A549 (cell line): ENCODE data around the gene HIVEP3. TPM values are rescaled to one million over a fixed set of nuclear protein-coding genes. Genes with fewer than 3 reads are reported as not detected.

Experiments
- ATAC-seq, 2 experiments: fragments of 200-7000 bp in 1 of 2; fragments of >200 bp in 1 of 2; cut with Nextera tagmentation in 1 of 2; cut with Tn5 transposase in 1 of 2; 3 replicates each; pipeline versions ENCODE4 v1.8.0 to v1.9.1; 2018 to 2020; ENCODE audit warnings: mild to moderate bottlenecking in 1 of 2, moderate library complexity in 1 of 2
- CTCF ChIA-PET: fragments of 300-600 bp; sonication (Branson Sonifier 250); formaldehyde crosslinking; extraction: SDS; loops from one replicate; lab custom pipeline; 2021; ENCODE audit warnings: antibody characterized with exemption, inconsistent platforms; lab: Yijun Ruan, JAX
- POLR2A ChIA-PET: fragments of 350-600 bp; formaldehyde crosslinking; extraction: SDS; loops from one replicate; lab custom pipeline; 2021; ENCODE audit warnings: antibody characterized with exemption, inconsistent platforms; lab: Yijun Ruan, JAX
- DNase-seq, 2 experiments: peaks; one replicate each; pipeline versions ENCODE4 v3.0.0 to v3.0.0-alpha.2; 2011 to 2016; ENCODE audit warnings: low read depth in 1 of 2, low spot score in 1 of 2
- FAIRE-seq: peaks from 2 replicates; lab custom pipeline; 2011; peaks lifted over from hg19 to GRCh38; lab: Jason Lieb, UNC
- H3K27ac ChIP-seq, 2 experiments: fragments of >200 bp; sonication (Bioruptor Twin); formaldehyde crosslinking; 3 replicates each; pipeline ENCODE4 v1.5.1; 2016 to 2017
- H3K4me1 ChIP-seq: fragments of >200 bp; sonication (Bioruptor Twin); formaldehyde crosslinking; 3 replicates; pipeline ENCODE4 v1.6.1; 2016
- H3K4me2 ChIP-seq: fragments of >200 bp; sonication (Bioruptor Twin); formaldehyde crosslinking; 3 replicates; pipeline ENCODE4 v1.6.1; 2016
- H3K4me3 ChIP-seq: fragments of >200 bp; sonication (Bioruptor Twin); formaldehyde crosslinking; 3 replicates; pipeline ENCODE4 v1.5.1; 2016
- H3K9me3 ChIP-seq: fragments of >200 bp; sonication (Bioruptor Twin); formaldehyde crosslinking; 3 replicates; pipeline ENCODE4 v1.6.1; 2016
- CHD2 ChIP-seq: fragments of 150-350 bp; IDR thresholded peaks from 2 replicates; pipeline ENCODE4 v1.6.1; 2014; ENCODE audit warnings: low read length; ENCODE audit not compliant: partially characterized antibody
- E2F6 ChIP-seq: IDR thresholded peaks from 2 replicates; pipeline ENCODE4 v1.6.1; 2012; ENCODE audit warnings: low read depth, borderline replicate concordance
- EHMT2 ChIP-seq: fragments of 200-600 bp; sonication (generic); IDR thresholded peaks from 2 replicates; pipeline ENCODE4 v1.6.1; 2016; ENCODE audit warnings: antibody characterized with exemption, low read depth, mild to moderate bottlenecking, moderate library complexity
- FOSB ChIP-seq: fragments of 250-450 bp; sonication (Bioruptor Pico); IDR thresholded peaks from 2 replicates; pipeline ENCODE4 v1.5.0; 2020; ENCODE audit warnings: mild to moderate bottlenecking, moderate library complexity
- FOXS1 ChIP-seq: fragments of 250-450 bp; sonication (Bioruptor Pico); IDR thresholded peaks from 2 replicates; pipeline ENCODE4 v1.5.0; 2020; ENCODE audit warnings: mild to moderate bottlenecking, moderate library complexity
- HDAC2 ChIP-seq: fragments of 200-600 bp; sonication (generic); IDR thresholded peaks from 2 replicates; pipeline ENCODE4 v1.6.1; 2016
- HEYL ChIP-seq: fragments of 250-450 bp; sonication (Bioruptor Pico); IDR thresholded peaks from 2 replicates; pipeline ENCODE4 v1.8.0; 2021; ENCODE audit warnings: mild to moderate bottlenecking, moderate library complexity
- HOXA7 ChIP-seq: fragments of 250-450 bp; sonication (Bioruptor Pico); IDR thresholded peaks from 2 replicates; pipeline ENCODE4 v1.5.0; 2020; ENCODE audit warnings: mild to moderate bottlenecking, moderate library complexity
- HOXB13 ChIP-seq: fragments of 250-450 bp; sonication (Bioruptor Pico); IDR thresholded peaks from 2 replicates; pipeline ENCODE4 v1.5.0; 2020; ENCODE audit warnings: low read depth, mild to moderate bottlenecking, moderate library complexity
- KDM1A ChIP-seq: fragments of 200-600 bp; sonication (generic); IDR thresholded peaks from 2 replicates; pipeline ENCODE4 v1.6.1; 2016; ENCODE audit warnings: low read depth, mild to moderate bottlenecking
- MAX ChIP-seq: IDR thresholded peaks from 2 replicates; pipeline ENCODE4 v1.6.1; 2012
- MAZ ChIP-seq: fragments of 150-350 bp; IDR thresholded peaks from 2 replicates; pipeline ENCODE4 v1.6.1; 2014; ENCODE audit warnings: antibody characterized with exemption, low read depth, low read length, borderline replicate concordance
- NR3C1 ChIP-seq: fragments of >200 bp; sonication (Bioruptor Twin); formaldehyde crosslinking; IDR thresholded peaks from 3 replicates; pipeline ENCODE4 v1.6.1; 2017
- POLR2AphosphoS2 ChIP-seq: conservative IDR thresholded peaks from 2 replicates; pipeline ENCODE4 v1.6.1; 2012; ENCODE audit warnings: low read length, improper control_type of control experiment, inconsistent platforms
- RARB ChIP-seq: fragments of 250-450 bp; sonication (Bioruptor Pico); IDR thresholded peaks from 2 replicates; pipeline ENCODE4 v1.8.0; 2021; ENCODE audit warnings: mild to moderate bottlenecking, moderate library complexity
- ZFP36 ChIP-seq: fragments of 450-650 bp; IDR thresholded peaks from 2 replicates; pipeline ENCODE4 v1.6.1; 2014; ENCODE audit warnings: borderline replicate concordance; ENCODE audit not compliant: partially characterized antibody
- ZSCAN20 ChIP-seq: fragments of 250-450 bp; sonication (Bioruptor Pico); IDR thresholded peaks from 2 replicates; pipeline ENCODE4 v1.8.0; 2022; ENCODE audit warnings: mild to moderate bottlenecking, moderate library complexity
- WGBS: methylation state at CpG from one replicate; pipeline ENCODE4 v1.1.6; 2017; ENCODE audit errors: missing lambda C conversion rate; 5-methylcytosine and 5-hydroxymethylcytosine counted together
- polyA plus RNA-seq, 4 experiments: library from polyadenylated mRNA; depleted of rRNA in 3 of 4; stranded (reverse); fragments of >200 nt; fragmentation: RNase III in 1 of 4; extraction: RNeasy Plus Mini Kit Qiagen cat#74134 plus additional on column Dnase treatment in 1 of 4; gene quantifications; 2 replicates in 3 of 4; 3 replicates in 1 of 4; pipeline ENCODE4 v1.2.3, GENCODE V29; 2011 to 2017
- TF ChIP-seq, protein P1 (sequence below): fragments of 250-450 bp; sonication (Bioruptor Pico); IDR thresholded peaks from 2 replicates; pipeline ENCODE4 v1.5.0; 2021; ENCODE audit warnings: mild to moderate bottlenecking, moderate library complexity, borderline replicate concordance
- TF ChIP-seq, protein P2 (sequence below): fragments of 250-450 bp; sonication (Bioruptor Pico); IDR thresholded peaks from 2 replicates; pipeline ENCODE4 v1.5.0; 2020; ENCODE audit warnings: low read depth, mild to moderate bottlenecking, moderate library complexity

The HIVEP3 gene
- polyA plus RNA-seq, 2 of the 4 experiments (the other 2 are of a cell fraction), result 1.5 to 2.0 TPM

- FAIRE-seq (no peak), DNase-seq (no peak), ATAC-seq (no peak)
- no peak for TF ChIP-seq HOXB13
- TF ChIP-seq, protein P1, sequence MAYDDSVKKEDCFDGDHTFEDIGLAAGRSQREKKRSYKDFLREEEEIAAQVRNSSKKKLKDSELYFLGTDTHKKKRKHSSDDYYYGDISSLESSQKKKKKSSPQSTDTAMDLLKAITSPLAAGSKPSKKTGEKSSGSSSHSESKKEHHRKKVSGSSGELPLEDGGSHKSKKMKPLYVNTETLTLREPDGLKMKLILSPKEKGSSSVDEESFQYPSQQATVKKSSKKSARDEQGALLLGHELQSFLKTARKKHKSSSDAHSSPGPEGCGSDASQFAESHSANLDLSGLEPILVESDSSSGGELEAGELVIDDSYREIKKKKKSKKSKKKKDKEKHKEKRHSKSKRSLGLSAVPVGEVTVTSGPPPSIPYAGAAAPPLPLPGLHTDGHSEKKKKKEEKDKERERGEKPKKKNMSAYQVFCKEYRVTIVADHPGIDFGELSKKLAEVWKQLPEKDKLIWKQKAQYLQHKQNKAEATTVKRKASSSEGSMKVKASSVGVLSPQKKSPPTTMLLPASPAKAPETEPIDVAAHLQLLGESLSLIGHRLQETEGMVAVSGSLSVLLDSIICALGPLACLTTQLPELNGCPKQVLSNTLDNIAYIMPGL (CRISPR knock-in tag), result no peak
- no peak for TF ChIP-seq MAZ
- TF ChIP-seq CHD2, result no peak
- TF ChIP-seq FOSB, result no peak
- TF ChIP-seq E2F6, result no peak
- TF ChIP-seq FOXS1 (CRISPR knock-in tag), result no peak
- no peak for TF ChIP-seq NR3C1
- no peak for TF ChIP-seq EHMT2
- TF ChIP-seq POLR2AphosphoS2, result no peak
- TF ChIP-seq ZSCAN20, result no peak
- TF ChIP-seq KDM1A, result no peak
- TF ChIP-seq, protein P2, sequence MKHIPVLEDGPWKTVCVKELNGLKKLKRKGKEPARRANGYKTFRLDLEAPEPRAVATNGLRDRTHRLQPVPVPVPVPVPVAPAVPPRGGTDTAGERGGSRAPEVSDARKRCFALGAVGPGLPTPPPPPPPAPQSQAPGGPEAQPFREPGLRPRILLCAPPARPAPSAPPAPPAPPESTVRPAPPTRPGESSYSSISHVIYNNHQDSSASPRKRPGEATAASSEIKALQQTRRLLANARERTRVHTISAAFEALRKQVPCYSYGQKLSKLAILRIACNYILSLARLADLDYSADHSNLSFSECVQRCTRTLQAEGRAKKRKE (CRISPR knock-in tag), result no peak
- Histone ChIP-seq H3K4me3 (no peak overlapping the region), H3K4me1 (no peaks in the 10 kb centered on the region), H3K27ac (no peak overlapping the region), H3K4me2 (no peak overlapping the region), H3K9me3 (no peaks in the 10 kb centered on the region)
- 63% methylated on average over 5 of the region's 5 CpGs for WGBS
- CTCF ChIA-PET, result interaction anchor here (1.1 kb wide), 1 partner anchor 224 kb away, joined by 3 read pairs; no protein-coding TSS in a partner anchor
- POLR2A ChIA-PET, result no interaction called here
Observed at GRCh38 chr1:41740058-41740457, 178.7 kb downstream of the HIVEP3 start.

DNA sequence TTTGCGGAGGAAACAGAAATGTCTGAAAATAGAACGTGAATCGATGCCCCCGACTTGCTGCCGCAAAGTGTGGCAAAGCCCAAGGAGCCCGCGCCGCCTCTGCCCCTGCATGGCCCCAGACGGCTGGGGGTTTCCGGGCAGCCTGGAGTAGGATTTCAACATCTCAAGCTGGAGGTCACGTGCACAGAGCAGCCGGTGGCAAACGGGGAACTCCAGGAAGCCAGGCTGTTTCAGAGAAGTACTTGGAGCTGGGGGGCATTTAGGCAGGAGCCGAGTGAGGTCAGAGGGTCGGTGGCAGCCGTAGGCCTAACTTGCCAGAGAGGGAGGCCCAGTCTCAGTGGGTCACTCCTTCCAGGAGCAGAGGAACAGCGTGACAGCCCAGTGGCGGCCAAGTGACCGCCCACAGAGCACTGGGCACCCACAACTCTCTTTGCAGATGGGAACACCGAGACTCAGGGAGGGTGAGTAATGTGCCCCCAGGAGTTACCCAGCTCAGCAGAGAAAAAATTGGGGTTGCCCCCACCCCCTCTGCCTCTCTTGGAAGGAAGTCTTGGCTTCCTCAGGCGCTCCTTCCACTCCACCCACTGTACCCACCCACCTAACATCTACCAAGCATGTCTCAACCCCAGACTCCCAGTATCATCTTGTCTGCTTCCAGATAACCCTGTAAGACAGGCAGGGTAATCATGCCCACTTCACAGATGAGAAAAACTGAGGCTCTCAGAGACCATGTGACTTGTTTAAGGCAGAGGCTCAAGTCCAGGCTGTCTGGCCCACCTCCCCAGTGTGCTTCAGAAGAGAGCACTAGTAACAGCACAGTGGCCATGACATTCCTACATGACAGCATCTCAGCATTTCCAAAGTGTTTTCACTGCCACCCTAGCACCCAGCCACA, 179.4 kb downstream of the HIVEP3 start:
- Histone ChIP-seq H3K4me1 (no peaks in the 10 kb centered on the region), H3K4me2 (no peak overlapping the region), H3K9me3 (no peaks in the 10 kb centered on the region), H3K27ac (no peak overlapping the region), H3K4me3 (no peak overlapping the region)
- DNase-seq (no peak), ATAC-seq (no peak), FAIRE-seq (no peak)
- 93% methylated on average over 15 of the region's 21 CpGs for whole genome bisulfite sequencing
- ChIA-PET CTCF (interaction anchor here (1.0 kb wide), 1 partner anchor 136 kb away, joined by 3 read pairs; no protein-coding TSS in a partner anchor), POLR2A (no interaction called here)
- TF ChIP-seq FOXS1 (CRISPR knock-in tag), result no peak
- TF ChIP-seq HOXA7, result no peak
- TF ChIP-seq MAX, result no peak
- TF ChIP-seq HEYL (CRISPR knock-in tag), result no peak
- no peak for TF ChIP-seq RARB (CRISPR knock-in tag)
- TF ChIP-seq ZFP36, result no peak
- TF ChIP-seq HDAC2, result no peak

DNA sequence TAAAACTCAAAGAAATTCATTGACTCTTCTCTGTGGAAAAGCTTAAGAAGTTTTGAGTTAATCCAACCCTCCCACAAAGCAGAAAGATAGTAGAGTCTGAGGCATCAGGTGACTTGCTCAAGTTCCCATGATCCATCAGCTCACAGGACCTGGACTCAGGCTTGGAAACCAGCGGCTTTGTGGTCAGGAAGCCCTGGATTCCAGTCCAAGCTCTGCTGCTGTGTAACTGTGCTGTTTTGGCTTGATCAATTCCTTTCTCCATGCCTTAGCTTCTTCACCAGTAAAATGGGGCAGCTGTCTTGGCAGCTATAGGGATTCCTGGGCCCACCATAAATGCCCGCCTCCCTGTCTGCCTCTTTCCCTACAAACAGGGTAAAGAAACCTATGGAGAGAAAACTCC, 180.2 kb downstream of the HIVEP3 start:
- no peak for FAIRE-seq
- CTCF ChIA-PET, result interaction anchor here (1.0 kb wide), 1 partner anchor 135 kb away, joined by 3 read pairs; no protein-coding TSS in a partner anchor

More for the DNA sequence above, 180.2 kb downstream of the HIVEP3 start:
- Histone ChIP-seq H3K27ac (no peak overlapping the region), H3K9me3 (no peaks in the 10 kb centered on the region), H3K4me2 (no peak overlapping the region), H3K4me1 (no peaks in the 10 kb centered on the region), H3K4me3 (no peak overlapping the region)
- 60% methylated on average over 2 of the region's 2 CpGs for WGBS
- ATAC-seq, result no peak
- no peak for DNase-seq
- no peak for TF ChIP-seq EHMT2
- POLR2A ChIA-PET, result no interaction called here
